ENCODE results near the gene PRPSAP1.

PRPSAP1 gene

GRCh38 chr17:76278952-76279741, 74.6 kb downstream of the PRPSAP1 start (continued):
- TF ChIP-seq INSM2 (tag by site-specific recombination; IDR thresholded peaks at IDR 0.05) (no peak), GLI4 (tag by site-specific recombination; IDR thresholded peaks at IDR 0.05) (no peak), ZNF639 (tag by site-specific recombination; IDR thresholded peaks at IDR 0.05) (no peak), ZSCAN30 (tag by site-specific recombination; IDR thresholded peaks at IDR 0.05) (0 out of 2 replicates have a peak, but pooled peaks have one; percentile 42), ZNF175 (tag by site-specific recombination; IDR thresholded peaks at IDR 0.05) (no peak), KLF9 (tag by site-specific recombination; IDR thresholded peaks at IDR 0.05; ENCODE audit: low read depth) (no peak), ZNF514 (tag by site-specific recombination; IDR thresholded peaks at IDR 0.05) (no peak), ZNF404 (tag by site-specific recombination; IDR thresholded peaks at IDR 0.05) (no peak), ZNF785 (tag by site-specific recombination; IDR thresholded peaks at IDR 0.05) (no peak), ZSCAN5A (tag by site-specific recombination; IDR thresholded peaks at IDR 0.05) (no peak), BCL11B (tag by site-specific recombination; IDR thresholded peaks at IDR 0.05; ENCODE audit: low read depth) (no peak), ZNF324 (tag by site-specific recombination; IDR thresholded peaks at IDR 0.05) (no peak), PBX3 (CRISPR knock-in tag; IDR thresholded peaks at IDR 0.05) (no peak), ZNF223 (tag by site-specific recombination; IDR thresholded peaks at IDR 0.05) (no peak), IKZF3 (tag by site-specific recombination; IDR thresholded peaks at IDR 0.05) (peak; percentile 95), ZNF596 (tag by site-specific recombination; IDR thresholded peaks at IDR 0.05) (no peak), GLI2 (tag by site-specific recombination; IDR thresholded peaks at IDR 0.05; ENCODE audit: borderline replicate concordance, low read depth) (no peak), ZNF112 (tag by site-specific recombination; IDR thresholded peaks at IDR 0.05) (no peak), ZNF2 (tag by site-specific recombination; IDR thresholded peaks at IDR 0.05) (peak; percentile 64; the same call in 1 of the 2 replicates), SALL2 (tag by site-specific recombination; IDR thresholded peaks at IDR 0.05; ENCODE audit: borderline replicate concordance) (no peak), ZNF664 (tag by site-specific recombination; IDR thresholded peaks at IDR 0.05) (no peak), ZBTB21 (tag by site-specific recombination; IDR thresholded peaks at IDR 0.05) (no peak), ZNF433 (tag by site-specific recombination; IDR thresholded peaks at IDR 0.05; ENCODE audit: low read depth) (no peak), ZNF426 (tag by site-specific recombination; IDR thresholded peaks at IDR 0.05) (no peak), PRDM10 (tag by site-specific recombination; IDR thresholded peaks at IDR 0.05) (no peak), ZNF624 (tag by site-specific recombination; IDR thresholded peaks at IDR 0.05) (no peak), BCL6B (tag by site-specific recombination; IDR thresholded peaks at IDR 0.05) (no peak), ZFP69B (tag by site-specific recombination; IDR thresholded peaks at IDR 0.05) (peak; percentile 75), ZNF211 (tag by site-specific recombination; IDR thresholded peaks at IDR 0.05; ENCODE audit: low read depth) (no peak), ZNF302 (tag by site-specific recombination; IDR thresholded peaks at IDR 0.05; ENCODE audit: low read depth) (no peak)

All from HEK293 (cell line).